Central memory CD8-positive, alpha-beta T cell (primary cell): Measurements from ENCODE around the gene EPHA3.

ENCODE experiments used
- ATAC-seq: fragments of 150-1000 bp; cut with Tn5 transposase; replicated peaks from 2 replicates; pipeline ENCODE4 v1.10.0; 2022; ENCODE audit warnings: mild to moderate bottlenecking, moderate FRiP score, moderate number of reproducible peaks; ENCODE audit not compliant: poor library complexity, severe bottlenecking; ENCODE audit errors: extremely low read depth
- DNase-seq, 2 donors: peaks; one replicate each; pipeline ENCODE4 v3.0.0; 2021; ENCODE audit warnings: low spot score in 2 of 2
- H3K27ac Mint-ChIP-seq: one replicate; pipeline ENCODE4 v1.8.0; 2022; ENCODE audit warnings: low read depth, mild to moderate bottlenecking, moderate library complexity, mixed read lengths
- H3K27me3 Mint-ChIP-seq: one replicate; pipeline ENCODE4 v1.8.0; 2022; ENCODE audit warnings: mixed read lengths
- H3K36me3 Mint-ChIP-seq: one replicate; pipeline ENCODE4 v1.8.0; 2022; ENCODE audit warnings: mild to moderate bottlenecking, moderate library complexity, mixed read lengths; ENCODE audit not compliant: insufficient read depth
- H3K4me1 Mint-ChIP-seq: one replicate; pipeline ENCODE4 v1.8.0; 2022; ENCODE audit warnings: mixed read lengths
- H3K4me3 Mint-ChIP-seq: one replicate; pipeline ENCODE4 v1.8.0; 2022; ENCODE audit warnings: mild to moderate bottlenecking, moderate library complexity, mixed read lengths
- H3K9me3 Mint-ChIP-seq: one replicate; pipeline ENCODE4 v1.8.0; 2022; ENCODE audit warnings: mixed read lengths

The EPHA3 gene

DNA sequence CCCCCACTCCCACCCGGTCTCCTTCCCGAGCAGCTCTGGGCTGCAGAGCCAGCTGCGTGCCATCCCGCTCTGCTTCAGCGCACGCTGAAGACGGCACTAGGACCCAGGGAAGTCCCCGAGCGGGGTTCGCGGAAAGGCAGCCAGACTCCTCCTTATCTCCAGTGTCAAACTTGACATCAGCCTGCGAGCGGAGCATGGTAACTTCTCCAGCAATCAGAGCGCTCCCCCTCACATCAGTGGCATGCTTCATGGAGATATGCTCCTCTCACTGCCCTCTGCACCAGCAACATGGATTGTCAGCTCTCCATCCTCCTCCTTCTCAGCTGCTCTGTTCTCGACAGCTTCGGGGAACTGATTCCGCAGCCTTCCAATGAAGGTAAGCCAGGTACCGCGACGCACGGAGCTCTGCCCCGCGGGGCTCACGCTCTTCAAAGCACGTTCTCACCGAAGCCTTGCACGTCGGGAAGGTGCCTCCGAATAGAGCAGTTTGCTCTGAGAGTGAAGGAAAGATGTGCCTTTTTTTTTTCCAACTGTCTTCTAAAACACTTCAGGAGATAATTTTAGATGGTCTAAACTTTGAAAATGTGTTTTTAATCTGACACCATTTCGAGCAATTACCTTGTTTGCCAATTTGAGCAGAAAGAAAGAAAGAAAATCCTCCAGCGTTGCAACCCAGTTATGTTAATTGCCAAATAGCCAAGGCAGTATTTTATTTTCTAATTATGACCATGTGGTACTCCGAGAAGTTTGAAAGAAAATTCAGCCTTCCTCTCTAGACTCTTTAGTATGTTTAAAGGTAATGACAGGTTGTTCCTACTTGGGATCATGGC is at the start of gene EPHA3:
Gene EPHA3, plus strand, starts transcription at position 161 of the 830 bp plus-strand sequence. Its CDS starts 128 bp downstream, at position 289.
- no peak within 1 kb of the TSS for H3K27ac Mint-ChIP-seq
- DNase-seq (no peak), ATAC-seq (no peak)
- H3K4me3 Mint-ChIP-seq: peak within 1 kb of the TSS; percentile 19
- H3K9me3 Mint-ChIP-seq: no peaks in the 10 kb centered on the region
- H3K27me3 Mint-ChIP-seq: no peaks in the 10 kb centered on the region
- H3K4me1 Mint-ChIP-seq: no peaks in the 10 kb centered on the region
- H3K36me3 Mint-ChIP-seq: no peaks in the 10 kb centered on the region

DNA sequence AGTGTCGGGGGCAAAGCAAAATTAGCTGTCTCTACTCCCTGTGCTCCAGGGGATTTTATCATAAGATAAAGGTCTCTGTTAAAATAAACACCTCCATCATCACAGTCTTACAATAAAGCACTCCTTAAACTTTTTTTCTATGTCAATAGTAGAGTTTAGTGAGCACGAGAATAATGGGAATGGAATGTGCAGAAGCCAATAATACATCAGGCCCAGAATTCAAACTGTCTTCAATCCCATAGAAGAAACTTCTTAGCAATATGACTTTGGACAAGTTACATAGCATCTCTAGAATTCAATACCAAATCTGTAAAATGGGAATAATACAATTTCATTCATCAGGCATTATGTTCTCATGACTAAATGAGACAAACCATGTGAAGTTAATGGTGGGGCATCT is 49.0 kb upstream of the EPHA3 start:
- Mint-ChIP-seq H3K4me1 (no peaks in the 10 kb centered on the region), H3K36me3 (no peaks in the 10 kb centered on the region), H3K27me3 (no peaks in the 10 kb centered on the region), H3K9me3 (peaks cover 6% of the 10 kb centered on the region), H3K27ac (no peak overlapping the region), H3K4me3 (no peak overlapping the region)
- no peak for ATAC-seq
- DNase-seq: no peak

DNA sequence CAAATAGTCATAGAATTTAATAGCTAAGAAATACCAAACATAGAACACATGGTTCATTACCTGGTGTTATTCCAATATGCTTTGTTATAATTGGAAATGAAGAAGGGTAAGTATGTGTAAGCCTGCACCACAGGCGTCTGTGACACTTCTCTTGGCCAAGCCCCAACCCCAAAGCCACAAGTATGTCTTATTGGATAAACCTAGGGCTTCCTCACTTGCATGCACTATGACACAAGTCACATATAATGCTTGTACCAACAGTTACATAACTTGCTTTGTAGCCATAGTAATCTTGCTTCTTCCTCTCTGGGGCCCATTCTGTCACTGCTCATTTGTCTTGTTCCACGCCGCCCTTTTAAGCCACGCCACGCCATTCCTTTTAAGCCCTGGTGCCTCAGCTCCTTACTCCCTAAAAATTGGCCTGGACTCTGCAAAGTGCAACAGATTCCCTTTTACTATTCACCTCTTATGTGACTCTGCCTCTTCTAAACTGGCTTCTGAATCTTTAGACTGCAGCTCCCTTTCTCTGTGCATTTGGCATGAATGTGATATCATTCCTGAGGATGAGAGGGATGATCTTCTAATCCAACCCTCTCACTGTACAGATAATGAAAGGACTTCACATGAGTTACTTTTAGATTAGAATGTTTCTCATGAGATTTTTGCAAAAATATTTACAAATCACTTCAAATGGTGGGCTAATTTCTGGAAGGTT is 48.1 kb upstream of the EPHA3 start:
- peaks cover 6% of the 10 kb centered on the region for H3K9me3 Mint-ChIP-seq
- no peaks in the 10 kb centered on the region for H3K36me3 Mint-ChIP-seq
- no peaks in the 10 kb centered on the region for H3K27me3 Mint-ChIP-seq
- H3K27ac Mint-ChIP-seq: no peak overlapping the region
- no peak for ATAC-seq
- no peak for DNase-seq
- no peaks in the 10 kb centered on the region for H3K4me1 Mint-ChIP-seq
- H3K4me3 Mint-ChIP-seq: no peak overlapping the region

DNA sequence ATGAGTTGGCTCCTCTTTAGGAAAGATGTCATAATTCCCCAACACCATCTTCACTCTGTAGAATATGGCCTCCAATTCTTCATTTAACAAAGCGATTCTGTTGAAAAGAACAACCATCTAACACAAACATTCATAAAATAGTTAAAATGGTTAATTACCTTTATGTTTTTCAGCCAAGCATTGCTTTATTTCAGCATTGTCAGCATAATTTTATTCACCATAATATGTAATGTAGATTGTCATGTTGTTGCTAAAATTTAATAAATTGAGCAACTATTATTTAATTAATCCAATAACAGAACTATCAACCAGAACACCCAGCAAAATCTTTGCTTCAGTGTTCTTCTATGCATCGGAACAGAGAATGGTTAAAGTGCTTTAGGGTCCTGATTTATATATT is 46.2 kb upstream of the EPHA3 start:
- no peak for ATAC-seq
- Mint-ChIP-seq H3K36me3 (no peaks in the 10 kb centered on the region), H3K4me1 (no peaks in the 10 kb centered on the region), H3K9me3 (peaks cover 12% of the 10 kb centered on the region), H3K4me3 (no peak overlapping the region), H3K27me3 (no peaks in the 10 kb centered on the region), H3K27ac (no peak overlapping the region)
- DNase-seq: no peak

DNA sequence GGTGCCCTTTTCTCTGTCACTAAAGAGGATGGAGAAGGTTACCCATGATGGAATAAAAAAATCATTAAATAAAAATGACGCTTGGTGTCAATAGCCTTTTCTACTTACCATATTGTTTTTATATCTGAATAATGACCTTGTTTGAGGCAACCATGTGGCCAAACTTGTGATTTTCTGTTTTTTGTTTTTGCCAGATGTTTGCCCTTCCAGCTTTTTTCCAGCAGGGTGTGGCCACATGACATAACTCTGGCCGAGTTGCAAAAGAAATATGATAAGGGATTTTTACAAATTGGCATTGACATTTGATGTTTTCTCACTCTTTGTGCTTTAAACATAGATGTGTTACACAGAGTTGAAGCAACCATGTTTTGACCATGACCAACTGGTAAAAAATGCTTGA is 39.7 kb upstream of the EPHA3 start:
- Mint-ChIP-seq H3K4me1 (no peaks in the 10 kb centered on the region), H3K9me3 (peaks cover 6% of the 10 kb centered on the region), H3K36me3 (no peaks in the 10 kb centered on the region), H3K4me3 (no peak overlapping the region), H3K27ac (no peak overlapping the region), H3K27me3 (no peaks in the 10 kb centered on the region)
- ATAC-seq (no peak), DNase-seq (no peak)

DNA sequence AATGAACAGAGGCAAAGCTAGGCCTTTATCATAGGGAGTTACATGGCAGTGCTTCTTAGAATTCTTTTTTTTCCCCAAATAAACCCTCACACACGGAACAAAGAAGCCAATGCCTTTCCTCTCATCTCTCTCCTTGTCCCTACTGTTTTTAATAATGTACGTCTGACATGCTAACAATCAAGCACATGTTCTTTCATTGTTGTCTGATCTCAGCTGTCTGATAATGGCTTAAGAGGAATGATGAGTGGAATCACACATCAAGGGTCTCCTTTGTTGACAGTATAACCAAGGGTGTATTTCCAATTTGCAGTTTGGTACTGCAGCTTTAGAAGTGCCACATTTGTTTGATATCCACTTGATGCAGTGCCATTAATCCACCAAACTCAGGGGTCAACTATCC is 34.8 kb upstream of the EPHA3 start:
- Mint-ChIP-seq H3K9me3 (peaks cover 18% of the 10 kb centered on the region), H3K36me3 (no peaks in the 10 kb centered on the region), H3K27ac (no peak overlapping the region), H3K4me3 (no peak overlapping the region), H3K4me1 (no peaks in the 10 kb centered on the region), H3K27me3 (no peaks in the 10 kb centered on the region)
- DNase-seq (no peak), ATAC-seq (no peak)

DNA sequence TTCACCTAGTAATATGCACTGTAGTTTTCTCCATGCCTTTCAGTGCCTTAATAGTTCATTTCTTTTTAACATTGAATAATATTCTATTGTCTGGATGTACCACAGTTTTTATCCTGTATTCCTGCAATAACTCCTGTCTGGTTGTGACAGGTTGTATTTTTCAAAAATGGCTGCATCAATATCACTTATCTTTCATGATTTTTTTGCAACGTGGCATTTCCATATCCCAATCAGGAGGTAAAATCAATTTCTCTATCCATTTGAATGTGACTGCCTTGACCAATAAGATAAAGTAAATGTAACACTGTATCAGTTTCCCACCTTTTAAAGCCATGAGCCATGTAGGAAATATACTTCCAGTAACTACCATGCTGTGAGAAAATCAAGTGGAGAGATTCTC is 27.5 kb upstream of the EPHA3 start:
- ATAC-seq: no peak

DNA sequence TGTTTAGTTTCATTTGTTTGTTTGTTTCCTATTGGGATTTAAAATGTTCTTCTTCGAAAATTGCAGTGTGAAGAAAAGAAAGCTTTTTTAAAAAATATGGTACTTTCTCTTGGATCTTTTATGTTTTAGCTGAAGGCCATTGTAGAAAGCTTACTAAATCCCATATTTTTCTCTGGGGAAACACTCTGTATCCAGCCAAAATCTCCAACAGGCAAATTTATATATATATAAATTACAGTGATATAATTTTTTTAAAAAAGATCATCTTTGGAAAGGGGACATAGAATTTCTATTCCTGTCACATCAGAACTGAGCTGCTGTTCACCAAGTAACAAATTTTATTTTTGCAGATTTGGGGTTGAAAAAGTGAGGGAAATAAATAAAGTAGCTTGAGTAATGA is 19.6 kb upstream of the EPHA3 start:
- Mint-ChIP-seq H3K27me3 (no peaks in the 10 kb centered on the region), H3K9me3 (peaks cover 20% of the 10 kb centered on the region), H3K4me3 (no peak overlapping the region), H3K4me1 (no peaks in the 10 kb centered on the region), H3K27ac (no peak overlapping the region), H3K36me3 (no peaks in the 10 kb centered on the region)
- DNase-seq (no peak), ATAC-seq (no peak)

More for the DNA sequence above, 27.5 kb upstream of the EPHA3 start:
- Mint-ChIP-seq H3K4me1 (no peaks in the 10 kb centered on the region), H3K9me3 (peaks cover 28% of the 10 kb centered on the region), H3K27ac (no peak overlapping the region), H3K4me3 (no peak overlapping the region), H3K36me3 (no peaks in the 10 kb centered on the region), H3K27me3 (no peaks in the 10 kb centered on the region)
- DNase-seq: no peak

DNA sequence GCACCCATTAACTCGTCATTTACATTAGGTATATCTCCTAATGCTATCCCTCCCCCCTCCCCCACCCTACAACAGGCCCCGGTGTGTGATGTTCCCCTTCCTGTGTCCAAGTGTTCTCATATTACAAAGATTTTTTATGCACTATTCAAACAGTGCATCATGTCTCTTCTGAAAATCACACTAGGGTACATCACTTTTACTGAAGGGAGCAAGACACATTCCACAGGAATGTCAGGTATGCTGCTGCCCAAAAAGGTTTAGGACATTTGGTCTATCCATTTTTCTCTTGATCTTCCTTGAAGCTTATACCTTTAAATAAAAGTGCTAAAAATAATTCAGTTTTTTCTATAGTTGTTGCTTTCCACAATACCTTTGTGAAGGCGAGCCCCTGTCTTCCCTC is 9.2 kb upstream of the EPHA3 start:
- Mint-ChIP-seq H3K4me3 (no peak overlapping the region), H3K27ac (no peak overlapping the region), H3K27me3 (no peaks in the 10 kb centered on the region), H3K9me3 (peaks cover 6% of the 10 kb centered on the region), H3K4me1 (no peaks in the 10 kb centered on the region), H3K36me3 (no peaks in the 10 kb centered on the region)
- no peak for DNase-seq
- no peak for ATAC-seq

DNA sequence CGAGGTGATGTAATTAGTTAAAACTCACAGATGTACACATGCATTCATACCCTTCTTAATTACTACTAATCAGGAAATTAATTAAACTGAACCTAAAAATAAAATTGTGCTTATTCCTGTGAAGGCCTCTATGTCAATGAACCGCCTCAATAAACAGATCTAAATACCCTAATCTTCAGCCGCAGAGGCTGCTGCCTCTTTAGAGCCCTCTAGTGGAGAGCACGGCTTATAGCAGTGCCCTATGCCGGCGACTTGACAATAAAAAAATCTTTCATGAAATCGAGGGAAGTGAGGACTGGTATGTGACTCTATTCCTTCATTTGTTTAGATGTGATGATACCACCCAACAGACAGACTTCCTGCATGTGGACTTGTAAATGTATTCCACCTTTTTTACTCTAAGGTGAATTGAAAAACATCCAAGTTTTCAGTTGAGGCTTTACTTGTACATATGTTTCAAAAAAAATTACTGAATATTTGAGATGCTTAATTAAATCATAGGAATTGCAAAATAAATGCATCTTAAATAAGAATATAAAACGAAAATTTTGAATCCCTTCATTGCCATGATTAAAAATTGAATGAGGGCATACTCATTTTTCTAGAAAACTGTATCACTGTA is 8.3 kb upstream of the EPHA3 start:
- no peaks in the 10 kb centered on the region for H3K27me3 Mint-ChIP-seq
- H3K4me1 Mint-ChIP-seq: no peaks in the 10 kb centered on the region
- DNase-seq: peak in 1 of 2 donors; percentile 15
- no peak for ATAC-seq
- no peaks in the 10 kb centered on the region for H3K36me3 Mint-ChIP-seq
- H3K9me3 Mint-ChIP-seq: peaks cover 6% of the 10 kb centered on the region
- no peak overlapping the region for H3K27ac Mint-ChIP-seq
- no peak overlapping the region for H3K4me3 Mint-ChIP-seq

DNA sequence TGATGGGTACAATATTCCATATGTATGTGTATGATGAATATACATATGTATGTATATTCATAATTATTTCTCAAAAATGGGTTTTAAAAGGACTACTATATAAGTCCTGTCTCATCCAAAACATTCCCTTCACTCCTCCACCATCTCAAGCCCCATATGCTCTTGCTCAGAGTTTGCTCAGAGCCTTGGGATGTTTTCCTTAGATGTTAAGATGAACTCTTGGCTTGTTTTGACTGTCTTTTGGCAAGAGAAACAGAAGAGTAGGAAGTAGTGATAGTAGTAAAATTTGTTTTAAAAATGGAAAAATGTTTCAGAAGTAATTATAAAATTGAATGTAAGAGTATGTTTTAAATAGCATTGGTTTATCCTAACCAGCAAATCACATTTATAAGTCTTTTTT is 6.2 kb upstream of the EPHA3 start:
- H3K4me3 Mint-ChIP-seq: no peak overlapping the region
- ATAC-seq (no peak), DNase-seq (no peak)
- no peaks in the 10 kb centered on the region for H3K27me3 Mint-ChIP-seq
- peaks cover 4% of the 10 kb centered on the region for H3K9me3 Mint-ChIP-seq
- H3K4me1 Mint-ChIP-seq: no peaks in the 10 kb centered on the region
- H3K27ac Mint-ChIP-seq: no peak overlapping the region
- H3K36me3 Mint-ChIP-seq: no peaks in the 10 kb centered on the region

DNA sequence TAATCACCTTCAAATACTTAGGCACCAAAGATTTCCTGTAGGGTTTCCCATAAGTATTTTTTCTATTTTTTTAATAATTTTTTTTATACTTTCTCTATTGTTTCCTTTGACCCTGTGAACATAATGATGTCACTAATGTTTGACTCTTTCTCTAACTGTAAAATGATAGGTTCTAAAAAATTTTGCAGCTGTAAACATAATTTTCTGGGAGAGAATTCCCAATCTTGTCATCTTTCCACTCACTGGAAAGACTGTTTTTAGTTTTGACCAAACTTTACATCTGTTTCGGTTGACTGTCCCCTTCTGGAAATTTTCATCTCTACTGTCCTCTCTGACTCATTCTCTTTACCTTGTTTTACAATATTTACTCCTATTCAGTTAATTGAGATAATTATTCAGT is 5.5 kb upstream of the EPHA3 start:
- ATAC-seq (no peak), DNase-seq (no peak)
- no peaks in the 10 kb centered on the region for H3K36me3 Mint-ChIP-seq
- no peak overlapping the region for H3K4me3 Mint-ChIP-seq
- no peaks in the 10 kb centered on the region for H3K9me3 Mint-ChIP-seq
- H3K27ac Mint-ChIP-seq: no peak overlapping the region
- no peaks in the 10 kb centered on the region for H3K4me1 Mint-ChIP-seq
- H3K27me3 Mint-ChIP-seq: no peaks in the 10 kb centered on the region

DNA sequence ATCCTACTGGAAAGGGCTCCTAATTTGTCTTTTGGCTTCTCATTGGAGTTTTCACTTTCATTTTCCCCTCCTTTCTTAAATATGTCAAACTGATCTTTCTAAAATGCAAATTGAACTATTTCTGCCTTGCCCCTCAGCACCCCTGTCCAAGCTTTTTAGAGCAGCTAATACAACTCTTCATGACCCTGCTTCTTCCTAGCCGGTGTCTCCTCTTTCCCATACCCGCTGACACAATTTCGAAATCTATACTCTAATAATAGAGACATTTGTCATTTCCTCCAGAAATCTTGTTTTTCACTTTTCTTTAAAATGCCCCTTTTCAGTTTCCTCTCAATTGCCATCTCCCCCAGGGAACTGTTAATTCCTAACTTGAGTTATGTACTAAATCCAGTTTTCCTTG is 2.9 kb upstream of the EPHA3 start:
- Mint-ChIP-seq H3K36me3 (no peaks in the 10 kb centered on the region), H3K4me3 (no peak overlapping the region), H3K27me3 (no peaks in the 10 kb centered on the region), H3K9me3 (no peaks in the 10 kb centered on the region), H3K27ac (no peak overlapping the region), H3K4me1 (no peaks in the 10 kb centered on the region)
- no peak for ATAC-seq
- no peak for DNase-seq
